GM21619 (cell line): ENCODE results near the gene DUSP22.
A peak's percentile ranks its signal among the peaks of the same experiment; 100 is the strongest.

Experiments used
- ATAC-seq: cut with Tn5 transposase; IDR thresholded peaks from one replicate; pipeline ENCODE4 v1.9.1; 2021; ENCODE audit not compliant: unreplicated experiment

The DUSP22 gene

GRCh38 chr6:308768-309167 is 16.5 kb downstream of the DUSP22 start:
- no peak for ATAC-seq

- ATAC-seq, result no peak
These were observed 17.7 kb downstream of the DUSP22 start for GRCh38 chr6:309947-310346.

GRCh38 chr6:310671-311070 is 18.4 kb downstream of the DUSP22 start:
- ATAC-seq, result no peak

- ATAC-seq, result no peak
These were observed 19.5 kb downstream of the DUSP22 start for GRCh38 chr6:311679-312220.

- no peak for ATAC-seq
These were observed 20.8 kb downstream of the DUSP22 start for GRCh38 chr6:313087-313486.

- ATAC-seq, result no peak
These were observed 21.6 kb downstream of the DUSP22 start for GRCh38 chr6:313917-314316.

GRCh38 chr6:314377-314776 is 22.1 kb downstream of the DUSP22 start:
- ATAC-seq, result no peak

- ATAC-seq, result no peak
These were observed 22.9 kb downstream of the DUSP22 start for GRCh38 chr6:315226-315625.

GRCh38 chr6:315921-316752 is 23.9 kb downstream of the DUSP22 start:
- ATAC-seq, result peak; percentile 23

GRCh38 chr6:316753-317038 is 24.4 kb downstream of the DUSP22 start:
- no peak for ATAC-seq

GRCh38 chr6:317060-317447 is 24.8 kb downstream of the DUSP22 start:
- no peak for ATAC-seq

- peak; percentile 29 for ATAC-seq
These were observed 25.3 kb downstream of the DUSP22 start for GRCh38 chr6:317448-318144.

GRCh38 chr6:318243-318890 is 26.1 kb downstream of the DUSP22 start:
- ATAC-seq, result no peak

- peak; percentile 39 for ATAC-seq
These were observed 27.2 kb downstream of the DUSP22 start for GRCh38 chr6:319177-320131.

GRCh38 chr6:320351-321157 is 28.3 kb downstream of the DUSP22 start:
- ATAC-seq, result no peak

GRCh38 chr6:321158-321438 is 28.8 kb downstream of the DUSP22 start:
- no peak for ATAC-seq

GRCh38 chr6:321536-322258 is 29.4 kb downstream of the DUSP22 start:
- ATAC-seq, result no peak

- ATAC-seq, result no peak
These were observed 30.1 kb downstream of the DUSP22 start for GRCh38 chr6:322259-322930.
